Peyer's patch (tissue), 4 donors: ENCODE data around the gene GLB1L3.

Experiments
- POLR2A ChIP-seq, 2 donors: fragments of 450-650 bp; IDR thresholded peaks; one replicate each; pipeline ENCODE4 v1.5.1; 2017; ENCODE audit warnings: antibody characterized with exemption in 2 of 2, mild to moderate bottlenecking in 2 of 2, moderate library complexity in 2 of 2
- TF ChIP-seq, protein P1 (sequence below), 6 experiments: fragments of 450-650 bp in 4 of 6; fragments of 200-600 bp in 2 of 6; sonication (generic) in 1 of 6; IDR thresholded peaks; one replicate each; pipeline ENCODE4 v1.5.1; 2017 to 2019; ENCODE audit warnings: antibody characterized with exemption in 6 of 6, mild to moderate bottlenecking in 3 of 6, moderate library complexity in 1 of 6

DNA sequence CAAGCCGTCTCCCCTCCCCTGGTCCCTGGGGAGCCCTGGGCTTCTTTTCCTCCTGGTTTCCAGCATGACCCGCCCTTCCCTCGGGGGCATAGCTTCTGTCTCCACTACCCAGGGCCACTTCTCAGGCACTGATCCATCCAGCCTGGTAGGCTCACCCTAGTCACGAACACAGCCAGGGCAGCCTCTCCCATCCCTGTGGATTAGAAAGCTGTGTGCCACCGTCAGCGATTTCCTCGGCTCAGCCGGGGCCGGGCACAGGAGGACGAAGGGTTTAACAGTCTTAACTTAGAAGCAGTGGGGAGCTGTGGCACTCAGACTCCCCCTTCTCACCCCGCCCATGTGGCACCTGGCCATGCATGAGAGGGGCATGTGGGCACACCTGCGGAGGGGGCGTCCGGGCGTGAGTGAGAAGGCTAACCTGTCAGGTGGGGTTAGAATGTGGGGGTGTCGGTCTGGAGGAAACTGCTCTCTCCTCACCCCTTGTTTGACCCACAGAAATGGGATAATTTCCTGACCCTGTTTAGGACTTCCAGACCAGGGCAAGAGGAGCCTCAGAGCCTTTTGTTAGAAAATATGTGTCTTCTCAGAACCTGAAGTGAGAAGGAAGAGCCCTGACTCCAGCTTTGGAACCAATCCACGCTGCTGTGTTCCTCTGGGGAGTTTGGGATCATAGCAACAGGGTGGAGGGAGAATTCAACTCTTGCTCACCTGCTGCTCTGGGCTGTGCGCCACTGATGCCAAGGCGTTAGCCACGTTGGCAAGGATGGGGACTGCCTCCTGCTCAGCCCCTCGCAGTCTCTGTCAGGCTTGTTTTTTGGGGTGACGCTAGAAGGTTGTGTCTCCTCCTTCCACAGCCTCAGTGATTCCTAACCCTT, 70.2 kb downstream of the GLB1L3 start:
- TF ChIP-seq, protein P1, sequence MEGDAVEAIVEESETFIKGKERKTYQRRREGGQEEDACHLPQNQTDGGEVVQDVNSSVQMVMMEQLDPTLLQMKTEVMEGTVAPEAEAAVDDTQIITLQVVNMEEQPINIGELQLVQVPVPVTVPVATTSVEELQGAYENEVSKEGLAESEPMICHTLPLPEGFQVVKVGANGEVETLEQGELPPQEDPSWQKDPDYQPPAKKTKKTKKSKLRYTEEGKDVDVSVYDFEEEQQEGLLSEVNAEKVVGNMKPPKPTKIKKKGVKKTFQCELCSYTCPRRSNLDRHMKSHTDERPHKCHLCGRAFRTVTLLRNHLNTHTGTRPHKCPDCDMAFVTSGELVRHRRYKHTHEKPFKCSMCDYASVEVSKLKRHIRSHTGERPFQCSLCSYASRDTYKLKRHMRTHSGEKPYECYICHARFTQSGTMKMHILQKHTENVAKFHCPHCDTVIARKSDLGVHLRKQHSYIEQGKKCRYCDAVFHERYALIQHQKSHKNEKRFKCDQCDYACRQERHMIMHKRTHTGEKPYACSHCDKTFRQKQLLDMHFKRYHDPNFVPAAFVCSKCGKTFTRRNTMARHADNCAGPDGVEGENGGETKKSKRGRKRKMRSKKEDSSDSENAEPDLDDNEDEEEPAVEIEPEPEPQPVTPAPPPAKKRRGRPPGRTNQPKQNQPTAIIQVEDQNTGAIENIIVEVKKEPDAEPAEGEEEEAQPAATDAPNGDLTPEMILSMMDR (IDR thresholded peaks at IDR 0.05), result no peak
- TF ChIP-seq POLR2A (IDR thresholded peaks at IDR 0.05), result no peak
